Epithelial cell of proximal tubule (primary cell): ENCODE results near the gene TMEM178B. TPM values are rescaled to one million over a fixed set of nuclear protein-coding genes. Genes with fewer than 3 reads are reported as not detected.

Experiments
- DNase-seq: peaks from one replicate; pipeline ENCODE4 v3.0.0-alpha.2; 2011; ENCODE audit warnings: low read depth
- H3K4me3 ChIP-seq: 2 replicates; pipeline ENCODE4 v1.5.1; 2011; ENCODE audit warnings: low read depth, mild to moderate bottlenecking, low read length
- total RNA-seq: library from RNA; depleted of rRNA; stranded (reverse); fragments of >200 nt; gene quantifications from 2 replicates; pipeline ENCODE4 v1.2.3, GENCODE V29; 2015
- TF ChIP-seq, protein P1 (sequence below): conservative IDR thresholded peaks from 2 replicates; pipeline ENCODE4 v1.5.1; 2012; ENCODE audit warnings: low read depth, mild to moderate bottlenecking, low read length

The TMEM178B gene
- total RNA-seq, 1 donor from 2014 or later: 3.1 TPM

DNA sequence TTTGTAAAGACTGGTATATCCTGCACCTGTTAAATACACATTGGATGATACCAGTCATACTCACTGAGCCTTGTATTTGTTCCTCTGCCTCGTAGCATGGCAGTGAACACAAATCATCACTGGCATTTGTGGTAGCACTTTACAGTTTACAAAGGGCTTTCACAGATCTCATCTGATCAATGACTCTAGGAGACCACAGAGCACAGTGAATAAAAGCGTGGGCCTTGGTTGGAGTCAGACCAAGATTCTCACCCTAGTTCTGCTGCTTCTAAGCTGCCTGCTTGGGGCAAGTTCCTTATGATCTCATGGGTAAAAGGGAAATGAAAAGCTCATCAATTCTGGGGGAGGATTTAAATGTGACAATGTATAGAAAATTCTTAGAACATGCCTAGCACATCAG lies 347.4 kb downstream of the TMEM178B start:
- no peak for DNase-seq
- TF ChIP-seq, protein P1, sequence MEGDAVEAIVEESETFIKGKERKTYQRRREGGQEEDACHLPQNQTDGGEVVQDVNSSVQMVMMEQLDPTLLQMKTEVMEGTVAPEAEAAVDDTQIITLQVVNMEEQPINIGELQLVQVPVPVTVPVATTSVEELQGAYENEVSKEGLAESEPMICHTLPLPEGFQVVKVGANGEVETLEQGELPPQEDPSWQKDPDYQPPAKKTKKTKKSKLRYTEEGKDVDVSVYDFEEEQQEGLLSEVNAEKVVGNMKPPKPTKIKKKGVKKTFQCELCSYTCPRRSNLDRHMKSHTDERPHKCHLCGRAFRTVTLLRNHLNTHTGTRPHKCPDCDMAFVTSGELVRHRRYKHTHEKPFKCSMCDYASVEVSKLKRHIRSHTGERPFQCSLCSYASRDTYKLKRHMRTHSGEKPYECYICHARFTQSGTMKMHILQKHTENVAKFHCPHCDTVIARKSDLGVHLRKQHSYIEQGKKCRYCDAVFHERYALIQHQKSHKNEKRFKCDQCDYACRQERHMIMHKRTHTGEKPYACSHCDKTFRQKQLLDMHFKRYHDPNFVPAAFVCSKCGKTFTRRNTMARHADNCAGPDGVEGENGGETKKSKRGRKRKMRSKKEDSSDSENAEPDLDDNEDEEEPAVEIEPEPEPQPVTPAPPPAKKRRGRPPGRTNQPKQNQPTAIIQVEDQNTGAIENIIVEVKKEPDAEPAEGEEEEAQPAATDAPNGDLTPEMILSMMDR: no peak
- H3K4me3 ChIP-seq: no peak overlapping the region

DNA sequence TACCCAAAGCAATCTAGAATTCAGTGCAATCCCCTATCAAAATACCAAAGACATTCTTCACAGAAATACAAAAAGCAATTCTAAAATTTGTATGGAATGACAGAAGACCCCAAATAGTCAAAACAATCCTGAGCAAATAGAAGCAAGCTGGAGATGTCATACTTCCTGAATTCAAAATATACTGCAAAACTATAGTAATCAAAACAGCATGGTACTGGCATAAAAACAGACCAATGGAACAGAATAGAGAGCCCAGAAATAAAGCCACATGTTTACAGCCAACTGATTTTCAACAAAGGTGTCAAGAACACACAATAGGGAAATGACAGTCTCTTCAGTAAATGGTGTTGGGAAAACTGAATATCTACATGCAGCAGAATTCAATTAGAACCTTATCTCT lies 353.3 kb downstream of the TMEM178B start:
- DNase-seq: no peak
- no peak overlapping the region for H3K4me3 ChIP-seq
- TF ChIP-seq, protein P1: no peak

DNA sequence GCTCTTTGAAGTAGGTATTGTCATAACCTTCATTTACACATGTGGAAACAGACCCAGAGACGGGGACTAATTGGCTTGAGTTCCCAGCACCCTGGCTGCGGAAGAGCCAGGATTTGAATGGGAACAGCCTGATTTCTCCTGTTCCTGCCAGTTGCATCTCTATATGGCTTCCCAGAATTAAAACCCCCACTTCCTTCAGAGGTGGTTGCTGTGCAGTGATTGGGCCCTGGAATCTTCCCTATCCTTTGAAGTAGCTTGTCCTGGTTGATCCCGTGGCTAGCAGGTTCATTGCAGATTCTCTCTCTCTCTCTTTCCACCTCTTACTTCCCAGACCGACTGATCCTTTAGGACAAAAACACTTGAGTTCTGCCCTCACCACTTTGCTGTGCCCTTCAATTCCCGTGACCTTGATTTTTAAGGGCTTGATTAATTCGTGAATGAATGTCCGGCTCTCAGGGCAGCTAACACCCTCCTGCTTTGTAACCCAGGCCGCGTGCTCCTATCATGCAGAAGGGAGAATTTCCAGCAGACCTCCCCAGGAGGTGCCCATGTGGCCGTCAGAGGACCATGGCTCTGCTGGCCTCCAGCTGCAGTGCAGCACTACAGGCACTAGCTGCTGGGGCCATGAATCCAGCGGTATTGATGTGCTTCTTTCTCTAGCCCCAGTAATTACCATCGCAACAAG lies 356.7 kb downstream of the TMEM178B start:
- TF ChIP-seq, protein P1: no peak
- H3K4me3 ChIP-seq: no peak overlapping the region
- no peak for DNase-seq

DNA sequence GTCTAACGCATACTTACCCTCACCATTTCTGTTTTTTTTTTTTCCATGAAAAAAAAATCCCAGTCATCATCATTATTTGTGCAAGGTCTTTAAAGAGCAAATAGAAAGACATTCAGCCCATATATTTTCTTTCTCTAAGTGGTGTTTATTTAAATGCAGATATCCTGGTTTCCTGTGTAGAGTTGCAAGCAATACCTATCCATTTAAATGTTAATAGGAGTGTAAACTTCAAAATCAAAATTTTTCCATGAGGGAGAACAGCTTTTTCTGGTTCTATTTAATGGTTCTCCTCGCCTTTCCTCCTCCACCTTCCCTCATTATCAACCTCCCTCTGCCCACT lies 357.2 kb downstream of the TMEM178B start:
- no peak overlapping the region for H3K4me3 ChIP-seq
- DNase-seq: no peak
- TF ChIP-seq, protein P1: no peak

DNA sequence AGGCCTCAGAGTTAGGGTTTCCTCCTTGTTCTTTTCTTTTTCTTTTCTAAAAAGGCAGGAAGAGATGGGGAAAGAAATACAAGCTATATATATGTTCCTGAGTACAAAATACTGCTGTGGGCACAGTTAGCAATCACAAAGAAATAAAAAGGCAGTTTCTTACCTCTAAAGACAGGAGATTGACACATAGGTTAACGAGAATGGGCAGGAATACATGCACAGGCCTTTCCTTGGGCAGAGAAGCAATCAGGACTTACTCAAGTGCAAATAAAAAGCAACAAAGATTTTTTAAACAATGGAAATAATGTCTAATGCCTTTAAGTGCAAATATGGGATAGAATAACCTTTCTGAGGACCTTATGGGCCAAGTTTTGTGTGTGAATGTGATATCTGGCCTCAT lies 357.8 kb downstream of the TMEM178B start:
- TF ChIP-seq, protein P1: no peak
- DNase-seq: no peak
- no peak overlapping the region for H3K4me3 ChIP-seq

DNA sequence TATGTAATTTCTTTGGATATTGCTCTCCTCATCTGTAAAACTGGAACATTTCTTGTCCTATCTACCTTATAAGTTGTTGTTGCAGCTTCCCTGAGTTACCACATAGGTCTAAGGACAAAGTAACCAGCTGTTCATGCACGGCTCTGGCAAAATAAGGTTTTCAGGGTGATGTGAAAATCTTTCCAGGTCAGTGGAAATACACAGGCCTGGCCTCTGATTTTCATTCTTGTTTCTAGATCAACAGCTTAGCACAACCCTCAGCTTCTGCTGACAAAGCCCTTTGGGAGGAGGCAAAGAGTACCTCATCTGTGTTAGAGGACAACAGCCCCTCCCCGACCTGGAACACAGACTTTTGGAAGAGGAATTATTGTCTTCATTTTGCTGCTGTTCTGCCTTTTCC lies 359.8 kb downstream of the TMEM178B start:
- TF ChIP-seq, protein P1: no peak
- peak; percentile 13 for DNase-seq
- no peak overlapping the region for H3K4me3 ChIP-seq

DNA sequence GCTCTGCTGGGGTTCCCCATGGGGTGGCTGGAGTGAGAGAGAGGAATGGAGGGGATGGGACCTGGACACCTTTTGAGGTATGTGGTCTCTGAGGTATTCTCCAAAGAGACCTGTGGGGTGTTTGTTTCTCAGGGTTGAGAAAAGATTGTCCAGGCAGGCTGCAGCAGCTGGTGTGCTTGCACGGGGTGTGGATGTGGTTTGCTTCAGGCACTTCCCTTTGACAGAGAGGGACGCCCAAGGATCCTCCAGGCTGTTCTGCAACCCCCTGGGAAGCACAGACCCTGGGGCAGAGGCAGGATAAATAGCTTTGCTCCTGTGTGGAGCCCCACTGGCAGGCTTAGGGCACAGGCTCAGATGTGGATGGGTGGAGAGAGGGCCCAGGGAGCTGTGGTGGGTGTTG lies 362.3 kb downstream of the TMEM178B start:
- TF ChIP-seq, protein P1: no peak
- H3K4me3 ChIP-seq: no peak overlapping the region
- DNase-seq: no peak
